ENCODE measurements around the gene HBG2. TPM values are rescaled to one million over a fixed set of nuclear protein-coding genes. Genes with fewer than 3 reads are reported as not detected.
"Not testable (repeated sequence)": the region's sequence is repeated elsewhere in the genome, so short reads cannot be mapped to it uniquely, and the experiment has no call there.

HBG2 gene
- total RNA-seq, 1 donor from 2014 or later: 0.82 TPM

DNA sequence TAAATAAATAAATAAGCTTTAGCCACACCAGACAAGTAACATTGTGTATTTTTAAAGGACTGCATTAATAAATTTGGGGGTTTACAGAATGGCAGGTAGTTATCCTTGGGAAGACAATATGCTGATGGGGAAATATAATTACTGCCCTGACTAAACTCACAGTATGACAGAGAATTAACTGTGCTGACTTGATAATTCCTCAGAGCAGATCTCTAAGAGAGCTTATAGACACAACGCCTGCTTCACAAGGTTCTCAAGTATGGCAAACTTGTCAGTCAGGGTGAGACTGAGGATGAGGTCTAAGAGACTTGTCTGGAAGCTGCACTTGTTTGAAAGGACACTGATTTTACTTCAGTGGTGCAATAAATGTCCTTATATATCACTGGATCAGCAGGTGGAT lies 43.9 kb upstream of the HBG2 start:
- Mint-ChIP-seq H3K27me3 (ENCODE audit: unreplicated experiment) (no peaks in the 10 kb centered on the region), H3K4me3 (ENCODE audit: unreplicated experiment) (no peak overlapping the region), H3K27ac (ENCODE audit: unreplicated experiment) (no peak overlapping the region), H3K36me3 (ENCODE audit: low read depth, unreplicated experiment) (no peaks in the 10 kb centered on the region), H3K9me3 (ENCODE audit: unreplicated experiment) (no peaks in the 10 kb centered on the region), H3K4me1 (ENCODE audit: unreplicated experiment) (no peaks in the 10 kb centered on the region)
- DNase-seq (ENCODE audit: low spot score): no peak
- TF ChIP-seq, protein P1, sequence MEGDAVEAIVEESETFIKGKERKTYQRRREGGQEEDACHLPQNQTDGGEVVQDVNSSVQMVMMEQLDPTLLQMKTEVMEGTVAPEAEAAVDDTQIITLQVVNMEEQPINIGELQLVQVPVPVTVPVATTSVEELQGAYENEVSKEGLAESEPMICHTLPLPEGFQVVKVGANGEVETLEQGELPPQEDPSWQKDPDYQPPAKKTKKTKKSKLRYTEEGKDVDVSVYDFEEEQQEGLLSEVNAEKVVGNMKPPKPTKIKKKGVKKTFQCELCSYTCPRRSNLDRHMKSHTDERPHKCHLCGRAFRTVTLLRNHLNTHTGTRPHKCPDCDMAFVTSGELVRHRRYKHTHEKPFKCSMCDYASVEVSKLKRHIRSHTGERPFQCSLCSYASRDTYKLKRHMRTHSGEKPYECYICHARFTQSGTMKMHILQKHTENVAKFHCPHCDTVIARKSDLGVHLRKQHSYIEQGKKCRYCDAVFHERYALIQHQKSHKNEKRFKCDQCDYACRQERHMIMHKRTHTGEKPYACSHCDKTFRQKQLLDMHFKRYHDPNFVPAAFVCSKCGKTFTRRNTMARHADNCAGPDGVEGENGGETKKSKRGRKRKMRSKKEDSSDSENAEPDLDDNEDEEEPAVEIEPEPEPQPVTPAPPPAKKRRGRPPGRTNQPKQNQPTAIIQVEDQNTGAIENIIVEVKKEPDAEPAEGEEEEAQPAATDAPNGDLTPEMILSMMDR (IDR thresholded peaks at IDR 0.05; ENCODE audit: unreplicated experiment): no peak

DNA sequence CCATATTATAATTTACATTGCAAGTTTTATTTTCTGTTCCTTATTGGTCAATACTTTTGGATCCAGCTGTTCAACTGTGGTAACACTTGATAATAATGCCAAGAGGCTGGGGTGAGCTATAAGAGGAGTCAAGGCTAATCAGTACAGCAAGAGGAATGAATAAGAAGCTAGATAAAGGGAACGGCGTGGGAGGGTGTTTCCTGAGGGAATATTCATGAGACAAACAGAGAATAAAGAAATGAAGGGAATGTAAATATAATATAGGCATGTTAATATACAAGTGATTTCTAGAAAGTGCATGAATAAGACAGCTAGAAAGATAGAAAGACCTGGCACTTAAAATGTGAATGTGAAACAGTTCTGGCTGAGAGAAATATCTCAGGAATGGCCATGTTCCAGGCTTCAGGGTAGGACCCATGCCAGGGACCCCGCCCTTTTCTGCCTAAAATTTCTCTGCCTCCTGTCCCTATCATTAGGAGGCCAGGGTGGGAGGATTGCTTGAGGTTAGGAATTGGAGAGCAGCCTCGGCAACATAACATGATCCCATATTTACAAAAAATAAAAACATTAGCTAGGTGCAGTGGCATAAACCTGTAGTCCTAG lies 43.2 kb upstream of the HBG2 start:
- no peaks in the 10 kb centered on the region for H3K9me3 Mint-ChIP-seq (ENCODE audit: unreplicated experiment)
- TF ChIP-seq, protein P1 (IDR thresholded peaks at IDR 0.05; ENCODE audit: unreplicated experiment): no peak
- H3K36me3 Mint-ChIP-seq (ENCODE audit: low read depth, unreplicated experiment): no peaks in the 10 kb centered on the region
- no peaks in the 10 kb centered on the region for H3K4me1 Mint-ChIP-seq (ENCODE audit: unreplicated experiment)
- no peak overlapping the region for H3K27ac Mint-ChIP-seq (ENCODE audit: unreplicated experiment)
- H3K4me3 Mint-ChIP-seq (ENCODE audit: unreplicated experiment): no peak overlapping the region
- H3K27me3 Mint-ChIP-seq (ENCODE audit: unreplicated experiment): no peaks in the 10 kb centered on the region
- no peak for DNase-seq (ENCODE audit: low spot score)

GRCh38 chr11:5294342-5294995 lies 39.9 kb upstream of the HBG2 start:
- not testable (repeated sequence) for DNase-seq (ENCODE audit: low spot score); H3K4me3 Mint-ChIP-seq (ENCODE audit: unreplicated experiment); H3K36me3 Mint-ChIP-seq (ENCODE audit: low read depth, unreplicated experiment); H3K27ac Mint-ChIP-seq (ENCODE audit: unreplicated experiment); H3K4me1 Mint-ChIP-seq (ENCODE audit: unreplicated experiment); H3K27me3 Mint-ChIP-seq (ENCODE audit: unreplicated experiment); H3K9me3 Mint-ChIP-seq (ENCODE audit: unreplicated experiment)

GRCh38 chr11:5293028-5293427 lies 38.4 kb upstream of the HBG2 start:
- Mint-ChIP-seq H3K9me3 (ENCODE audit: unreplicated experiment) (no peaks in the 10 kb centered on the region), H3K4me3 (ENCODE audit: unreplicated experiment) (no peak overlapping the region), H3K27me3 (ENCODE audit: unreplicated experiment) (no peaks in the 10 kb centered on the region), H3K36me3 (ENCODE audit: low read depth, unreplicated experiment) (no peaks in the 10 kb centered on the region), H3K27ac (ENCODE audit: unreplicated experiment) (peak overlapping the region; percentile 61), H3K4me1 (ENCODE audit: unreplicated experiment) (no peaks in the 10 kb centered on the region)
- DNase-seq (ENCODE audit: low spot score): no peak
- TF ChIP-seq, protein P1 (IDR thresholded peaks at IDR 0.05; ENCODE audit: unreplicated experiment): no peak

GRCh38 chr11:5291207-5291838 lies 36.7 kb upstream of the HBG2 start:
- Mint-ChIP-seq H3K4me3 (ENCODE audit: unreplicated experiment) (no peak overlapping the region), H3K27me3 (ENCODE audit: unreplicated experiment) (no peaks in the 10 kb centered on the region), H3K4me1 (ENCODE audit: unreplicated experiment) (no peaks in the 10 kb centered on the region), H3K9me3 (ENCODE audit: unreplicated experiment) (no peaks in the 10 kb centered on the region), H3K36me3 (ENCODE audit: low read depth, unreplicated experiment) (no peaks in the 10 kb centered on the region), H3K27ac (ENCODE audit: unreplicated experiment) (no peak overlapping the region)
- TF ChIP-seq, protein P1 (IDR thresholded peaks at IDR 0.05; ENCODE audit: unreplicated experiment): peak; percentile 43
- DNase-seq (ENCODE audit: low spot score): no peak
